Activated B cell treated with CpG ODN at 0.5 μM for 24 hours (primary cell): ENCODE data around the gene ABCA13. TPM values are rescaled to one million over a fixed set of nuclear protein-coding genes. Genes with fewer than 3 reads are reported as not detected.
"Not testable (repeated sequence)": the region's sequence is repeated elsewhere in the genome, so short reads cannot be mapped to it uniquely, and the experiment has no call there.

Experiments used
- ATAC-seq: fragments of 200-7000 bp; cut with Tn5 transposase; one replicate; pipeline ENCODE4 v1.10.0; 2021; ENCODE audit warnings: low read depth, mild to moderate bottlenecking, moderate library complexity
- CTCF ChIA-PET: fragments of 350-600 bp; sonication (Branson Sonifier 250); formaldehyde crosslinking; loops from one replicate; lab custom pipeline; 2021; ENCODE audit warnings: antibody characterized with exemption; lab: Charles Lee
- POLR2A ChIA-PET: fragments of 350-600 bp; sonication (Branson Sonifier 250); formaldehyde crosslinking; loops from one replicate; lab custom pipeline; 2021; ENCODE audit warnings: antibody characterized with exemption; lab: Charles Lee
- DNase-seq: peaks from one replicate; pipeline ENCODE4 v3.0.0; 2022
- H3K27ac Mint-ChIP-seq: one replicate; pipeline ENCODE4 v1.8.0; 2020; ENCODE audit warnings: mixed read lengths
- H3K27me3 Mint-ChIP-seq: one replicate; pipeline ENCODE4 v1.8.0; 2021; ENCODE audit warnings: mixed read lengths
- H3K36me3 Mint-ChIP-seq: one replicate; pipeline ENCODE4 v1.8.0; 2021; ENCODE audit warnings: low read depth, mixed read lengths
- H3K4me1 Mint-ChIP-seq: one replicate; pipeline ENCODE4 v1.8.0; 2021; ENCODE audit warnings: mixed read lengths
- H3K4me3 Mint-ChIP-seq: one replicate; pipeline ENCODE4 v1.8.0; 2020; ENCODE audit warnings: mild to moderate bottlenecking, mixed read lengths
- H3K9me3 Mint-ChIP-seq: one replicate; pipeline ENCODE4 v1.8.0; 2020; ENCODE audit warnings: mixed read lengths
- intact Hi-C: fragments of 100-400 bp; cut with micrococcal nuclease; formaldehyde crosslinking; loops from one replicate; pipeline ENCODE4 v1.15.1; 2024
- total RNA-seq: library from RNA; stranded (reverse); gene quantifications from 2 replicates; pipeline ENCODE4 v1.2.3, GENCODE V29; 2022
- TF ChIP-seq, protein P1 (sequence below): fragments of 200-600 bp; IDR thresholded peaks from one replicate; pipeline ENCODE4 v1.8.0; 2022; ENCODE audit warnings: antibody characterized with exemption, mild to moderate bottlenecking

Gene ABCA13
- total RNA-seq, 1 donor from 2014 or later: not detected

DNA sequence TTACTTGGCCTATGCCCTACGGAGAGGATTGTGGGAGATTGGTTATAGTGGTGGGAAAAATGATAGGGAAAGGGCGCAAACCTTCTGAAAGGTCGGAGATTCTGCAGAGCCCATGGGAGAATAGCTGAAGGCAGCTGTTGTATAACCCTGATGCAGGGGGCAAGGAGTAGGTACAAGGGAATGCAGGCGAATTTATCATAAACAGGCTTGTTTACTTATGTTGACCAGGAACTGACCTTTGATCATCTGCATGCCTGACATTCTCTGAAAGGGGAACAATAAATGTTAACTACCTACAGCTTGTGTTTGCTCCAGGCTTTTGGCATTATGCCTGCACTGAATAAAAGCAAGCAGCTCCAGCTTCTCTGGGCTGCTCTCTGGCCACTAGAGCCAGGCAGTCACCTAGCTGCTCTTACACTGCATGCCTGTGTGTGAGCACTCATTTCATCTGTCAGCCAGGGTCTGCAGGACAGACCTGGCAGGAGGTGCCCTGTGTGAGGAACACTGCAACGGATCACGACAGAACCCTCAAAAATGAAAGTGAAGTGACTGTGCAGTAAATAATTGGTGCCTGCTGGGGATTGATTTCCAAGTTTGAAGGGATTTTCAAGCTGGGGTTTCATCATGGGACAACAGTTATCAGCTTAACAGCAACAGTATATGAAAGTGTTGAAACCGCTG lies 31.1 kb upstream of the ABCA13 start:
- TF ChIP-seq, protein P1, sequence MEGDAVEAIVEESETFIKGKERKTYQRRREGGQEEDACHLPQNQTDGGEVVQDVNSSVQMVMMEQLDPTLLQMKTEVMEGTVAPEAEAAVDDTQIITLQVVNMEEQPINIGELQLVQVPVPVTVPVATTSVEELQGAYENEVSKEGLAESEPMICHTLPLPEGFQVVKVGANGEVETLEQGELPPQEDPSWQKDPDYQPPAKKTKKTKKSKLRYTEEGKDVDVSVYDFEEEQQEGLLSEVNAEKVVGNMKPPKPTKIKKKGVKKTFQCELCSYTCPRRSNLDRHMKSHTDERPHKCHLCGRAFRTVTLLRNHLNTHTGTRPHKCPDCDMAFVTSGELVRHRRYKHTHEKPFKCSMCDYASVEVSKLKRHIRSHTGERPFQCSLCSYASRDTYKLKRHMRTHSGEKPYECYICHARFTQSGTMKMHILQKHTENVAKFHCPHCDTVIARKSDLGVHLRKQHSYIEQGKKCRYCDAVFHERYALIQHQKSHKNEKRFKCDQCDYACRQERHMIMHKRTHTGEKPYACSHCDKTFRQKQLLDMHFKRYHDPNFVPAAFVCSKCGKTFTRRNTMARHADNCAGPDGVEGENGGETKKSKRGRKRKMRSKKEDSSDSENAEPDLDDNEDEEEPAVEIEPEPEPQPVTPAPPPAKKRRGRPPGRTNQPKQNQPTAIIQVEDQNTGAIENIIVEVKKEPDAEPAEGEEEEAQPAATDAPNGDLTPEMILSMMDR: no peak
- ATAC-seq (no peak), DNase-seq (no peak)
- CTCF ChIA-PET: no interaction called here
- no peaks in the 10 kb centered on the region for H3K4me1 Mint-ChIP-seq
- POLR2A ChIA-PET: no interaction called here
- intact Hi-C loops: no loop called here
- peaks cover 15% of the 10 kb centered on the region for H3K9me3 Mint-ChIP-seq
- H3K27ac Mint-ChIP-seq: no peak overlapping the region
- peaks cover 9% of the 10 kb centered on the region for H3K27me3 Mint-ChIP-seq
- no peaks in the 10 kb centered on the region for H3K36me3 Mint-ChIP-seq
- no peak overlapping the region for H3K4me3 Mint-ChIP-seq

- Mint-ChIP-seq H3K4me3 (no peak overlapping the region), H3K36me3 (no peaks in the 10 kb centered on the region), H3K9me3 (peaks cover 12% of the 10 kb centered on the region), H3K4me1 (no peaks in the 10 kb centered on the region), H3K27me3 (peaks cover 13% of the 10 kb centered on the region), H3K27ac (no peak overlapping the region)
- ChIA-PET CTCF (no interaction called here), POLR2A (no interaction called here)
- intact Hi-C loops: no loop called here
- ATAC-seq (no peak), DNase-seq (no peak)
- TF ChIP-seq, protein P1: no peak
Measured at GRCh38 chr7:48141521-48141920, 29.7 kb upstream of the ABCA13 start.

DNA sequence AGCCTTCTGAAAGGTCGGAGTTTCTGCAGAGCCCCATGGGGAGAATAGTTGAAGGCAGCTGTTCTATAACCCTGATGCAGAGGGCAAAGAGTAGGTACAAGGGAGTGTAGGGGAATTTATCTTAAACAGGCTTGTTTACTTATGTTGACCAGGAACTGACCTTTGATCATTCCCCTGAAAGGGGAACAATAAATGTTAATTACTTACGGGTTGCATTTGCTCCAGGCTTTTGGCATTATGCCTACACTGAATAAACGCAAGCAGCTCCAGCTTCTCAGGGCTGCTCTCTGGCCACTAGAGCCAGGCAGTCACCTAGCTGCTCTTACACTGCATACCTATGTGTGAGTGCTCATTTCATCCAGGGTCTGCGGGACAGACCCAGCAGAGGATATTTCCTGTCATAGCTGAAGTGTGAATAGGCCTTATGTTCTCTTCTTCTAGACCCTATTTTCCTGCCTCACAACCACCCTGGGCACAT lies 26.9 kb upstream of the ABCA13 start:
- ChIA-PET CTCF (no interaction called here), POLR2A (no interaction called here)
- intact Hi-C loops: no loop called here
- TF ChIP-seq, protein P1: no peak
- no peak overlapping the region for H3K4me3 Mint-ChIP-seq
- no peaks in the 10 kb centered on the region for H3K36me3 Mint-ChIP-seq
- H3K27ac Mint-ChIP-seq: no peak overlapping the region
- H3K9me3 Mint-ChIP-seq: peaks cover 9% of the 10 kb centered on the region
- no peak for ATAC-seq
- peaks cover 34% of the 10 kb centered on the region for H3K27me3 Mint-ChIP-seq
- no peak for DNase-seq
- H3K4me1 Mint-ChIP-seq: no peaks in the 10 kb centered on the region

- intact Hi-C loops: no loop called here
- ChIA-PET POLR2A (no interaction called here), CTCF (interaction anchor here (0.8 kb wide), 1 partner anchor 12 kb away, joined by 3 read pairs; no protein-coding TSS in a partner anchor)
- no peak overlapping the region for H3K4me3 Mint-ChIP-seq
- peaks cover under 1% of the 10 kb centered on the region for H3K9me3 Mint-ChIP-seq
- ATAC-seq: no peak
- H3K27me3 Mint-ChIP-seq: peaks cover 33% of the 10 kb centered on the region
- H3K4me1 Mint-ChIP-seq: no peaks in the 10 kb centered on the region
- TF ChIP-seq, protein P1: no peak
- no peak for DNase-seq
- no peak overlapping the region for H3K27ac Mint-ChIP-seq
- no peaks in the 10 kb centered on the region for H3K36me3 Mint-ChIP-seq
Measured at GRCh38 chr7:48147078-48147591, 24.1 kb upstream of the ABCA13 start.

DNA sequence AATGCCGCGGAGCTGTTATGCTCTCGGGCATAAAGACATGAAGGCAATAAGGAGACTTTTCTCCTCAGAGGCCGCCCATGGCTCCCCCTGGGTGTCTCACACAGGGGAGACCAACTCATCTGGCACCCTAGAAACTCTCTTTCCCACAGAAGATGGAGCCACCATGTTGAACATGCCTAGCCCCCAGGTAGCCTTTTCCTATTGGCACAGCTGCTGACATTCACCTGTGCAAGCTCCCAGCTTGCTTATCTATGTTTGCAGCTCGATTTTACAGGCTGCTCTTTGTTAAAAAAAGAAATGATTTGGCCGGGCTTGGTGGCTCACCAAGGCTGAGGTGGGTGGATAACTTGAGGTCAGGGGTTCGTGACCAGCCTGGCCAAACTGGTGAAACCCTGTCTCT lies 23.6 kb upstream of the ABCA13 start:
- ATAC-seq, H3K9me3 Mint-ChIP-seq, H3K4me3 Mint-ChIP-seq, DNase-seq, H3K4me1 Mint-ChIP-seq, H3K27ac Mint-ChIP-seq, H3K36me3 Mint-ChIP-seq, intact Hi-C loops, CTCF ChIA-PET: not testable (repeated sequence)
- POLR2A ChIA-PET: interaction anchor here (0.7 kb wide), 1 partner anchor 61 kb away, joined by 4 read pairs; no protein-coding TSS in a partner anchor
- H3K27me3 Mint-ChIP-seq: peaks cover 33% of the 10 kb centered on the region
